Hepatocyte (in vitro differentiated cells): ENCODE data around the gene ZNF407.

ENCODE experiments used
- EZH2phosphoT487 ChIP-seq: fragments of 200-600 bp; sonication (generic); IDR thresholded peaks from one replicate; pipeline ENCODE4 v1.6.1; 2018; ENCODE audit warnings: antibody characterized with exemption, mild to moderate bottlenecking, low read depth, moderate library complexity; ENCODE audit not compliant: unreplicated experiment, severe bottlenecking
- TF ChIP-seq, protein P1 (sequence below): fragments of 200-600 bp; sonication (generic); IDR thresholded peaks from 2 replicates; pipeline ENCODE4 v1.5.1; 2016; ENCODE audit warnings: antibody characterized with exemption, mild to moderate bottlenecking; ENCODE audit not compliant: poor library complexity

DNA sequence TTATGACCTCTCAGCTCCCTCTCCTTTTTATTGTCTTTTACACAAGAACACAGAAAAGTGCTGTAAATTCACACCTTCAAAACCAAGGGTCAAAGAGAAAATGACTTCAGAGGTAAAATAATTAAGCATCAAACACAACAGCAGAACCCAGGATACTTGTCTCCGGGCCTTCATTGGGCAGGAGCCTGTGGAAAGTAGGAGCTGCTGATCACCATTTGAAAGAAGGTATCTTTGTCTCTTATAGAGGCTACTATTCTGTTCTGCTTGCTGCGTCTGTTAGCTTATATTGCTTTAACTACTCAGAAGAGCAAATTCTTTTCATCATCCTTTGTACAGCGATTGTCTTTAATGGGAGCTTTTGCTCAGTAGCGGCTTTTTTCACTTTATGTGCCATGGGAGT is 350.2 kb downstream of the ZNF407 start:
- TF ChIP-seq, protein P1, sequence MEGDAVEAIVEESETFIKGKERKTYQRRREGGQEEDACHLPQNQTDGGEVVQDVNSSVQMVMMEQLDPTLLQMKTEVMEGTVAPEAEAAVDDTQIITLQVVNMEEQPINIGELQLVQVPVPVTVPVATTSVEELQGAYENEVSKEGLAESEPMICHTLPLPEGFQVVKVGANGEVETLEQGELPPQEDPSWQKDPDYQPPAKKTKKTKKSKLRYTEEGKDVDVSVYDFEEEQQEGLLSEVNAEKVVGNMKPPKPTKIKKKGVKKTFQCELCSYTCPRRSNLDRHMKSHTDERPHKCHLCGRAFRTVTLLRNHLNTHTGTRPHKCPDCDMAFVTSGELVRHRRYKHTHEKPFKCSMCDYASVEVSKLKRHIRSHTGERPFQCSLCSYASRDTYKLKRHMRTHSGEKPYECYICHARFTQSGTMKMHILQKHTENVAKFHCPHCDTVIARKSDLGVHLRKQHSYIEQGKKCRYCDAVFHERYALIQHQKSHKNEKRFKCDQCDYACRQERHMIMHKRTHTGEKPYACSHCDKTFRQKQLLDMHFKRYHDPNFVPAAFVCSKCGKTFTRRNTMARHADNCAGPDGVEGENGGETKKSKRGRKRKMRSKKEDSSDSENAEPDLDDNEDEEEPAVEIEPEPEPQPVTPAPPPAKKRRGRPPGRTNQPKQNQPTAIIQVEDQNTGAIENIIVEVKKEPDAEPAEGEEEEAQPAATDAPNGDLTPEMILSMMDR = no peak
- no peak for TF ChIP-seq EZH2phosphoT487
